Effector memory CD4-positive, alpha-beta T cell (primary cell): ENCODE results near the gene ZNF425.

ENCODE experiments used
- DNase-seq, 3 donors: peaks; one replicate each; pipeline ENCODE4 v3.0.0-alpha.2; 2020
- H3K27ac ChIP-seq: 2 replicates; pipeline ENCODE4 v1.7.0; 2013; ENCODE audit warnings: mild to moderate bottlenecking, low read length, moderate library complexity; ENCODE audit not compliant: insufficient read depth, poor library complexity, severe bottlenecking
- H3K27me3 ChIP-seq: replicated peaks from 2 replicates; pipeline ENCODE4 v1.7.0; 2013; ENCODE audit warnings: mild to moderate bottlenecking, low read length; ENCODE audit not compliant: insufficient read depth, control insufficient read depth, poor library complexity, severe bottlenecking
- H3K36me3 ChIP-seq: 2 replicates; pipeline ENCODE4 v1.7.0; 2013; ENCODE audit warnings: mild to moderate bottlenecking, low read length, moderate library complexity; ENCODE audit not compliant: control insufficient read depth, insufficient read depth
- H3K4me1 ChIP-seq: 2 replicates; pipeline ENCODE4 v1.7.0; 2013; ENCODE audit warnings: low read length, mild to moderate bottlenecking; ENCODE audit not compliant: control insufficient read depth, insufficient read depth, poor library complexity, severe bottlenecking
- H3K4me3 ChIP-seq: 2 replicates; pipeline ENCODE4 v1.7.0; 2013; ENCODE audit warnings: low read length, low read depth, mild to moderate bottlenecking; ENCODE audit not compliant: insufficient read depth, poor library complexity, severe bottlenecking
- H3K9me3 ChIP-seq: 2 replicates; pipeline ENCODE4 v1.7.0; 2013; ENCODE audit warnings: mild to moderate bottlenecking, low read length, moderate library complexity; ENCODE audit not compliant: control insufficient read depth

The ZNF425 gene

GRCh38 chr7:149060156-149060555, 66.0 kb downstream of the ZNF425 start:
- H3K27ac ChIP-seq: no peak overlapping the region

DNA sequence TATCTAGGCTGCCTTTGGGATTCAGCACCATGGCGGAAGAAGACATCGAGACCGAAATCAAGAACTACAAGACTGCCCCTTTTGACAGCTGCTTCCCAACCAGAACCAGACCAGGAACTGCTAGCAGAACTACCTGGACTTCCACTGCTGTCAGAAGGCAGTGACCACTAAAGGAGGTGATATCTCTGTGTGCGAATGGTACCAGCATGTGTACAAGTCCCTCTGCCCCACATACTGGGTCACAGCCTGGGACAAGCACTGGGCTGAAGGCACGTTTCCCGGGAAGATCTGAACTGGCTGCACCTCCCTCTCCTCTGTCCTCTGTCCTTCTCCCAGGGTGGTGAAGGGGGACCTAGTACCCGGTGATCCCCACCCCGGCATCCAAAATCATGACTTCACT, 72.2 kb downstream of the ZNF425 start:
- H3K36me3 ChIP-seq: no peaks in the 10 kb centered on the region
- no peak overlapping the region for H3K27ac ChIP-seq
- DNase-seq: no peak
- no peaks in the 10 kb centered on the region for H3K27me3 ChIP-seq
- H3K4me3 ChIP-seq: no peak overlapping the region
- H3K4me1 ChIP-seq: no peaks in the 10 kb centered on the region
- H3K9me3 ChIP-seq: no peaks in the 10 kb centered on the region

More at GRCh38 chr7:149060156-149060555, 66.0 kb downstream of the ZNF425 start:
- no peak for DNase-seq
- no peaks in the 10 kb centered on the region for H3K4me1 ChIP-seq
- H3K27me3 ChIP-seq: no peaks in the 10 kb centered on the region
- H3K4me3 ChIP-seq: no peak overlapping the region
- H3K9me3 ChIP-seq: no peaks in the 10 kb centered on the region
- H3K36me3 ChIP-seq: no peaks in the 10 kb centered on the region

GRCh38 chr7:149053384-149053783, 72.7 kb downstream of the ZNF425 start:
- Histone ChIP-seq H3K27ac (no peak overlapping the region), H3K27me3 (no peaks in the 10 kb centered on the region), H3K4me3 (no peak overlapping the region), H3K4me1 (no peaks in the 10 kb centered on the region), H3K36me3 (no peaks in the 10 kb centered on the region), H3K9me3 (no peaks in the 10 kb centered on the region)
- DNase-seq: no peak
